Neuronal stem cell (in vitro differentiated cells): ENCODE results near the gene CEP192.
A peak's percentile ranks its signal among the peaks of the same experiment; 100 is the strongest.

ENCODE experiments used
- DNase-seq: peaks from one replicate; pipeline ENCODE4 v3.0.0-alpha.2; 2013; ENCODE audit warnings: low spot score
- H2AFZ ChIP-seq: one replicate; pipeline ENCODE4 v1.6.1; 2013; ENCODE audit warnings: mild to moderate bottlenecking, low read length, inconsistent platforms
- H2AK5ac ChIP-seq: 2 replicates; pipeline ENCODE4 v1.6.1; 2013; ENCODE audit warnings: low read depth, mild to moderate bottlenecking, inconsistent platforms, low read length, moderate library complexity, mixed read lengths
- H2BK120ac ChIP-seq: 2 replicates; pipeline ENCODE4 v1.6.1; 2013; ENCODE audit warnings: low read depth, mild to moderate bottlenecking, inconsistent platforms, low read length, moderate library complexity, mixed read lengths
- H2BK12ac ChIP-seq: one replicate; pipeline ENCODE4 v1.6.1; 2013; ENCODE audit warnings: low read length, inconsistent platforms
- H2BK15ac ChIP-seq: 2 replicates; pipeline ENCODE4 v1.6.1; 2013; ENCODE audit warnings: mild to moderate bottlenecking, low read length, inconsistent platforms, mixed read lengths
- H2BK5ac ChIP-seq: one replicate; pipeline ENCODE4 v1.6.1; 2013; ENCODE audit warnings: inconsistent platforms, mild to moderate bottlenecking, low read length, moderate library complexity
- H3K14ac ChIP-seq: one replicate; pipeline ENCODE4 v1.6.1; 2013; ENCODE audit warnings: low read length, inconsistent platforms
- H3K18ac ChIP-seq: 2 replicates; pipeline ENCODE4 v1.6.1; 2013; ENCODE audit warnings: low read length, inconsistent platforms
- H3K23ac ChIP-seq: 2 replicates; pipeline ENCODE4 v1.6.1; 2013; ENCODE audit warnings: low read depth, mild to moderate bottlenecking, mixed read lengths, low read length, inconsistent platforms; ENCODE audit not compliant: poor library complexity
- H3K27ac ChIP-seq: replicated peaks from 3 replicates; pipeline ENCODE4 v1.5.1; 2013; ENCODE audit warnings: low read length, inconsistent platforms
- H3K27me3 ChIP-seq, 3 experiments: 2 replicates each; pipeline ENCODE4 v1.6.1; 2013; ENCODE audit warnings: low read length in 3 of 3, mild to moderate bottlenecking in 2 of 3, inconsistent platforms in 1 of 3, low read depth in 1 of 3, mixed read lengths in 1 of 3, moderate library complexity in 1 of 3; ENCODE audit not compliant: control insufficient read depth in 3 of 3, insufficient read depth in 3 of 3
- H3K36me3 ChIP-seq, 2 donors: replicated peaks in 1 of 2; 2 replicates each; pipeline ENCODE4 v1.6.1; 2013; ENCODE audit warnings: low read length in 2 of 2; ENCODE audit not compliant: control insufficient read depth in 2 of 2, insufficient read depth in 2 of 2
- H3K4ac ChIP-seq: 2 replicates; pipeline ENCODE4 v1.6.1; 2013; ENCODE audit warnings: inconsistent platforms, mild to moderate bottlenecking, low read length, moderate library complexity
- H3K4me1 ChIP-seq, 2 donors: 1 replicate in 1 of 2; 2 replicates in 1 of 2; pipeline ENCODE4 v1.6.1; 2013; ENCODE audit warnings: low read length in 2 of 2, low read depth in 1 of 2; ENCODE audit not compliant: control insufficient read depth in 2 of 2, insufficient read depth in 1 of 2
- H3K4me2 ChIP-seq: one replicate; pipeline ENCODE4 v1.6.1; 2013; ENCODE audit warnings: mild to moderate bottlenecking, low read length, inconsistent platforms; ENCODE audit not compliant: insufficient read depth, poor library complexity, severe bottlenecking
- H3K4me3 ChIP-seq, 2 donors: 2 replicates each; pipeline ENCODE4 v1.5.1; 2013; ENCODE audit warnings: low read length in 2 of 2, mild to moderate bottlenecking in 2 of 2, inconsistent platforms in 1 of 2, moderate library complexity in 1 of 2
- H3K79me1 ChIP-seq: one replicate; pipeline ENCODE4 v1.6.1; 2013; ENCODE audit warnings: low read depth, mild to moderate bottlenecking, inconsistent platforms, low read length, moderate library complexity
- H3K9ac ChIP-seq: one replicate; pipeline ENCODE4 v1.6.1; 2013; ENCODE audit warnings: mild to moderate bottlenecking, low read depth, low read length, inconsistent platforms; ENCODE audit not compliant: poor library complexity
- H3K9me3 ChIP-seq, 2 donors: replicated peaks in 1 of 2; 2 replicates each; pipeline versions ENCODE3 to v1.6.1; 2013; ENCODE audit warnings: low read length in 2 of 2, mild to moderate bottlenecking in 2 of 2, inconsistent platforms in 1 of 2, low read depth in 1 of 2, mixed read lengths in 1 of 2, moderate library complexity in 1 of 2; ENCODE audit not compliant: control insufficient read depth in 2 of 2, insufficient read depth in 1 of 2
- H4K8ac ChIP-seq: one replicate; pipeline ENCODE4 v1.6.1; 2013; ENCODE audit warnings: low read depth, mild to moderate bottlenecking, inconsistent platforms, low read length, moderate library complexity
- H4K91ac ChIP-seq: one replicate; pipeline ENCODE4 v1.6.1; 2013; ENCODE audit warnings: low read length, low read depth, mild to moderate bottlenecking, inconsistent platforms; ENCODE audit not compliant: poor library complexity
- WGBS, 2 donors: extraction: QIAGEN DNeasy Blood & Tissue Kit; methylation state at CpG; one replicate each; pipeline ENCODE4 v1.1.7; 2013; ENCODE audit warnings: missing lambda C conversion rate in 2 of 2, mixed read lengths in 1 of 2; ENCODE audit not compliant: insufficient read length in 2 of 2, insufficient replicate concordance in 1 of 2; ENCODE audit errors: extremely low coverage in 2 of 2; 5-methylcytosine and 5-hydroxymethylcytosine counted together

Gene CEP192

DNA sequence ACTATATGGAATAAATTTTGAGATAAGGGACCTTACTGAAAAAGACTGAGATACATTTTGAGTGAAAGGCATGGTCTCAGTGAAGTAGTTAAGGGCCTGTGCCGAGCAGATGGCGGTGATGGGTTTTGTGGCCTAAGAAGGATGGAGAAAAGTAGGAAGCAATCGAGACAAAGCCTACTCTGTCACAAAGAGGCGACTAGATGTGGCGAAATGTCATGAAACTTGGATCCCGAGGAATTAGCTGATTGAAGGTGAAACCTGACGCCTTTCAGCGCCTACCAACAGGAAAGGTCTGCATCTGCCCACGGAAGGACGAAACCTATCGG, 558 bp upstream of the CEP192 start:
- Histone ChIP-seq H2BK15ac (no peak overlapping the region), H4K8ac (no peak overlapping the region)

DNA sequence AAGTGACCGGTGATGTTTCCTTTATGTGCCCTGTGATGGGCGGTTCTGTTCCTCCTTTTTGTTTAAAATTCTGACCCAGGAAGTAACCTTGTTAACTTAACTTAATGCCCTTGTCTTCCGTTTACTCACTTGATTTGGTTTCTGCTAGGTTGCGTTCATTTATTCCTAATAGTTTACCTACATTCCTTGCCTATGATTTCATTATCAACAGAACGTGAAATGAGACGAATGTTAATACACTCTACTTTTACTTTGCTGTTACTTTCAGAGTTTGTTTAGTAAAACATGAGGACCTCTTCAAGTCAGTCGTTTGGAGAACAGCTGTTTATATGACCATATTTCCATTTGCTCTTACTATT, 638 bp downstream of the CEP192 start:
- Histone ChIP-seq H2BK15ac (no peak overlapping the region), H3K18ac (no peak overlapping the region), H2BK120ac (no peak overlapping the region), H3K9ac (peak overlapping the region; percentile 99), H3K36me3 (peaks cover under 1 to 19% of the 10 kb centered on the region in 2 donors), H2BK12ac (no peak overlapping the region), H3K9me3 (no peaks in the 10 kb centered on the region), H4K8ac (no peak overlapping the region), H3K4me2 (peak overlapping the region; percentile 29), H3K79me1 (peaks cover 7% of the 10 kb centered on the region), H3K4ac (no peak overlapping the region), H3K14ac (no peak overlapping the region), H3K4me1 (peaks cover 3 to 11% of the 10 kb centered on the region in 2 donors), H2BK5ac (peak overlapping the region; percentile 14), H3K23ac (no peak overlapping the region), H3K27me3 (no peaks in the 10 kb centered on the region), H2AFZ (peak overlapping the region; percentile 89), H3K4me3 (peak overlapping the region; percentile 76 to 90), H4K91ac (no peak overlapping the region), H2AK5ac (no peak overlapping the region), H3K27ac (peak overlapping the region; percentile 91)
- DNase-seq: no peak
- WGBS, 2 donors: no CpG with 5 or more reads among the region's 7 CpGs

More for the DNA sequence above, 558 bp upstream of the CEP192 start:
- Histone ChIP-seq H3K18ac (peak overlapping the region; percentile 68), H3K27ac (peak overlapping the region; percentile 83), H2AK5ac (no peak overlapping the region), H3K4me2 (peak overlapping the region; percentile 39), H3K14ac (no peak overlapping the region), H2BK120ac (no peak overlapping the region), H2BK5ac (no peak overlapping the region), H3K9me3 (no peaks in the 10 kb centered on the region), H3K79me1 (peaks cover under 1% of the 10 kb centered on the region), H3K9ac (peak overlapping the region; percentile 85), H2BK12ac (no peak overlapping the region), H3K4ac (no peak overlapping the region), H4K91ac (no peak overlapping the region), H3K4me1 (peaks cover 3 to 11% of the 10 kb centered on the region in 2 donors), H3K4me3 (peak overlapping the region; percentile 76 to 80), H3K36me3 (peaks cover 2 to 26% of the 10 kb centered on the region in 2 donors), H3K23ac (peak overlapping the region; percentile 99), H2AFZ (peak overlapping the region; percentile 89), H3K27me3 (no peaks in the 10 kb centered on the region)
- DNase-seq: no peak
- WGBS, 2 donors: no CpG with 5 or more reads among the region's 11 CpGs

DNA sequence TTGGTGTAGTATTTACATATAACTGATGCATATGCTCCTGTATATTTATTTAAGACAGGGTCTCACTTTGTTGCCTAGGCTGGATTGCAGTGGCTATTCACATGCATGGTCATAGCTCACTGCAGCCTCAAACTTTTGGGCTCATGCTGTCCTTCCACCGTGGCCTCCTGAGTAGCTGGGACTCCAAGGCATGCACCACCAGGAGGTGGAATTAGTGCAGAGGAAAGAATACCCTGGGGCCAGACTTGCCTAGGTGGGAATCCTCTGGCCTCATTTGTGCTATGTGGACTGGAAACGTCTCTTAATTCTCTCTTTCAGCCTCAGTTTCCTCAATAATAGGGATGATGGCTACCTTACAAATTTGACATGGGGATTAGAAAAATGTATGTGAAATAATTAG, 2.3 kb downstream of the CEP192 start:
- Histone ChIP-seq H2BK15ac (no peak overlapping the region), H2BK12ac (no peak overlapping the region), H3K27ac (no peak overlapping the region), H3K4me2 (no peak overlapping the region), H3K14ac (no peak overlapping the region), H3K23ac (no peak overlapping the region), H3K18ac (no peak overlapping the region), H3K9me3 (no peaks in the 10 kb centered on the region), H3K4ac (no peak overlapping the region), H2BK5ac (no peak overlapping the region), H3K4me1 (peaks cover 3 to 11% of the 10 kb centered on the region in 2 donors), H3K27me3 (no peaks in the 10 kb centered on the region), H2BK120ac (no peak overlapping the region), H3K79me1 (peaks cover 9% of the 10 kb centered on the region), H3K4me3 (no peak overlapping the region), H2AFZ (no peak overlapping the region), H4K91ac (no peak overlapping the region), H4K8ac (no peak overlapping the region), H3K36me3 (peaks cover 0 to 7% of the 10 kb centered on the region in 2 donors), H2AK5ac (no peak overlapping the region), H3K9ac (no peak overlapping the region)
- DNase-seq: no peak
- WGBS, 2 donors: no CpG with 5 or more reads among the region's 2 CpGs

DNA sequence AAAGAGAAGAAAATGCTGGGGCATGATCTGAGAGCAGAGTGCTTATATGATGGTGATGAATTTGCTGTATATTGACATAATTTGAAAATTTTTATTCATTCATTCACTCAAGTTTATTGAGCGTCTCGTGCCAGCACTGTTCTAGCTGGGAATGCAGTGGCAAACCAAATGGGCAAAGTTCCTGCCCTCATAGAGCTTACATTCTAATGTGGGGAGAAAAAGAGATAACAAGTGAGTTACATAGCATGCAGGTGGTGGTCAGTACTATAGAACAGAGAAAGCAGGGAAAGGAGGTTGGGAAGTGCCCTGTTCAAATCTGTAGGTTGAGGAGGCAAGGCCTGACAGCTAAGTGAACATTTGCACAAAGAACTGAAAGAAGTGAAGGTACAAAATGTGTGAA, 4.3 kb downstream of the CEP192 start:
- Histone ChIP-seq H3K27ac (no peak overlapping the region), H3K9me3 (no peaks in the 10 kb centered on the region), H3K79me1 (peaks cover 9% of the 10 kb centered on the region), H3K9ac (no peak overlapping the region), H4K91ac (no peak overlapping the region), H3K18ac (no peak overlapping the region), H3K23ac (no peak overlapping the region), H3K4ac (no peak overlapping the region), H2AFZ (no peak overlapping the region), H2BK5ac (no peak overlapping the region), H4K8ac (no peak overlapping the region), H2BK120ac (no peak overlapping the region), H3K27me3 (no peaks in the 10 kb centered on the region), H2BK12ac (no peak overlapping the region), H2BK15ac (no peak overlapping the region), H2AK5ac (no peak overlapping the region), H3K14ac (no peak overlapping the region), H3K4me1 (peaks cover 0 to 7% of the 10 kb centered on the region in 2 donors), H3K36me3 (peaks cover 0 to 19% of the 10 kb centered on the region in 2 donors), H3K4me2 (no peak overlapping the region), H3K4me3 (no peak overlapping the region)
- DNase-seq: no peak
- no CpG with 5 or more reads among the region's 2 CpGs for WGBS, 2 donors
